Esophagus muscularis mucosa (tissue), 3 donors: ENCODE results near the gene TSSK1B.

Source experiments
- CTCF ChIP-seq, 3 experiments: fragments of 200-600 bp in 2 of 3; fragments of 450-650 bp in 1 of 3; sonication (generic) in 2 of 3; IDR thresholded peaks; one replicate each; pipeline ENCODE4 v1.5.1; 2017 to 2019; ENCODE audit warnings: antibody characterized with exemption in 3 of 3, mild to moderate bottlenecking in 2 of 3, moderate library complexity in 1 of 3
- EP300 ChIP-seq: sonication (generic); formaldehyde crosslinking; IDR thresholded peaks from one replicate; pipeline ENCODE4 v1.6.1; 2017; ENCODE audit warnings: antibody characterized with exemption

GRCh38 chr5:113452941-113453340, 18.2 kb upstream of the TSSK1B start:
- TF ChIP-seq CTCF (IDR thresholded peaks at IDR 0.05) = no peak
- no peak for TF ChIP-seq EP300
